ENCODE results near the gene DNASE1.

The DNASE1 gene

GRCh38 chr16:3645108-3645503, 9.4 kb upstream of the DNASE1 start:
- no peaks in the 10 kb centered on the region for H3K9me3 ChIP-seq (ENCODE audit: control insufficient read depth, low read length)
- no peak overlapping the region for H3K4me2 ChIP-seq (ENCODE audit: low read length)
- H3K4me3 ChIP-seq (ENCODE audit: low read depth, low read length) = no peak overlapping the region
- no peaks in the 10 kb centered on the region for H3K4me1 ChIP-seq
- no peaks in the 10 kb centered on the region for H3K79me2 ChIP-seq
- no peak overlapping the region for H3K27ac ChIP-seq
- H3K27me3 ChIP-seq (ENCODE audit: control insufficient read depth, insufficient read depth, low read length) = no peaks in the 10 kb centered on the region
- TF ChIP-seq CTCF (IDR thresholded peaks at IDR 0.05) = no peak
- no peak overlapping the region for H2AFZ ChIP-seq
- no peaks in the 10 kb centered on the region for H3K36me3 ChIP-seq (ENCODE audit: control insufficient read depth, insufficient read depth, low read length)
- H3K9ac ChIP-seq = no peak overlapping the region

GRCh38 chr16:3645504-3646347, 8.8 kb upstream of the DNASE1 start:
- no peaks in the 10 kb centered on the region for H3K36me3 ChIP-seq (ENCODE audit: control insufficient read depth, insufficient read depth, low read length)
- no peak overlapping the region for H3K4me2 ChIP-seq (ENCODE audit: low read length)
- no peaks in the 10 kb centered on the region for H3K79me2 ChIP-seq
- H3K9me3 ChIP-seq (ENCODE audit: control insufficient read depth, low read length) = no peaks in the 10 kb centered on the region
- no peak for TF ChIP-seq CTCF (IDR thresholded peaks at IDR 0.05)
- H3K4me3 ChIP-seq (ENCODE audit: low read depth, low read length) = no peak overlapping the region
- H2AFZ ChIP-seq = no peak overlapping the region
- no peaks in the 10 kb centered on the region for H3K4me1 ChIP-seq
- no peak overlapping the region for H3K9ac ChIP-seq
- no peak overlapping the region for H3K27ac ChIP-seq
- no peaks in the 10 kb centered on the region for H3K27me3 ChIP-seq (ENCODE audit: control insufficient read depth, insufficient read depth, low read length)

GRCh38 chr16:3646348-3646920, 8.1 kb upstream of the DNASE1 start:
- H3K4me1 ChIP-seq = no peaks in the 10 kb centered on the region
- H3K27me3 ChIP-seq (ENCODE audit: control insufficient read depth, insufficient read depth, low read length) = no peaks in the 10 kb centered on the region
- no peaks in the 10 kb centered on the region for H3K79me2 ChIP-seq
- H3K36me3 ChIP-seq (ENCODE audit: control insufficient read depth, insufficient read depth, low read length) = no peaks in the 10 kb centered on the region
- no peak for TF ChIP-seq CTCF (IDR thresholded peaks at IDR 0.05)
- no peak overlapping the region for H2AFZ ChIP-seq
- no peaks in the 10 kb centered on the region for H3K9me3 ChIP-seq (ENCODE audit: control insufficient read depth, low read length)
- no peak overlapping the region for H3K4me3 ChIP-seq (ENCODE audit: low read depth, low read length)
- no peak overlapping the region for H3K9ac ChIP-seq
- no peak overlapping the region for H3K27ac ChIP-seq
- no peak overlapping the region for H3K4me2 ChIP-seq (ENCODE audit: low read length)

GRCh38 chr16:3650631-3651265, 3.7 kb upstream of the DNASE1 start:
- no peak for TF ChIP-seq CTCF (IDR thresholded peaks at IDR 0.05)
- H3K4me3 ChIP-seq (ENCODE audit: low read depth, low read length) = no peak overlapping the region
- H3K27me3 ChIP-seq (ENCODE audit: control insufficient read depth, insufficient read depth, low read length) = no peaks in the 10 kb centered on the region
- no peak overlapping the region for H3K27ac ChIP-seq
- no peaks in the 10 kb centered on the region for H3K9me3 ChIP-seq (ENCODE audit: control insufficient read depth, low read length)
- no peak overlapping the region for H3K4me2 ChIP-seq (ENCODE audit: low read length)
- no peaks in the 10 kb centered on the region for H3K4me1 ChIP-seq
- H3K36me3 ChIP-seq (ENCODE audit: control insufficient read depth, insufficient read depth, low read length) = no peaks in the 10 kb centered on the region
- no peaks in the 10 kb centered on the region for H3K79me2 ChIP-seq
- H3K9ac ChIP-seq = no peak overlapping the region
- H2AFZ ChIP-seq = no peak overlapping the region
